Measurements from ENCODE around the gene HSPE1. TPM values are rescaled to one million over a fixed set of nuclear protein-coding genes. Genes with fewer than 3 reads are reported as not detected.
"Not testable (repeated sequence)": the region's sequence is repeated elsewhere in the genome, so short reads cannot be mapped to it uniquely, and the experiment has no call there.

Gene HSPE1
- polyA plus RNA-seq, 1 donor from 2014 or later = 149 TPM

DNA sequence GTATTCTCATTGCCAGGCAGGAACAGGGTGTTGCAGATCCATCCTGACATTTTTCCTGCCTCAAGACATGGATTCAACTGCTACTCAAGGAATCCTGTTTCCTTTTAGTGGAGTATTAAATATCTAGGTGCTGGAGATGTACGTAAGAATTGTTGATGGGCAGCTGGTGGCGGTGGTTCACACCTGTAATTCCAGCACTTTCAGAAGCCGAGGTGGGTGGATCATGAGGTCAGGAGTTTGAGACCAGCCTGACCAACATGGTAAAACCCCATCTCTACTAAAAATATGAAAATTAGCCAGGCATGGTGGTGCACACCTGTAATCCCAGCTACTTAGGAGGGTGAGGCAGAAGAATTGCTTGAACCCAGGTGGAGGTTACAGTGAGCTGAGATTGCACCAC lies 15.9 kb upstream of the HSPE1 start:
- not testable (repeated sequence) for H3K4me1 Mint-ChIP-seq, H3K9me3 Mint-ChIP-seq, H3K27ac Mint-ChIP-seq, H3K27me3 Mint-ChIP-seq
- peak overlapping the region in 1 of 4 donors; percentile 39 for H3K4me3 Mint-ChIP-seq
- H3K36me3 Mint-ChIP-seq = peaks cover 15% of the 10 kb centered on the region

DNA sequence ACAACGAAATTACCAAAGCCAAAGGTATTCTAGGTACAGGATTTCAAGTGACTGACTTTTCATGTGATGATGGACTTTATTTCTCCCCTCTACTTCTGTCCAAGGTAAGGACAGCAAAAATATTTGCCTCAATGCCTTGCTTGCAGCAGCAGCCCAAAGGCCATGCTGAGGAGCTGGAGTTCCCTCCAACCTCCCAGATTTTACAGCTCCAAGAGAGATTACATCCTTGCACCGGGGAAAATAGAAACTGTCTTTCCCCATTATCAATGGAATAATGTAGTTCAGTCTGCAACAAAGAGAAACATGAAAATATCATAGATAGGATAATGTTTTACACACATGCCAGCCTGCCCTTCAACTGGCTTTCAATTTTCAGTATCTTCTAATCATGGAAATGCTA lies 14.0 kb upstream of the HSPE1 start:
- H3K27ac Mint-ChIP-seq = no peak overlapping the region

DNA sequence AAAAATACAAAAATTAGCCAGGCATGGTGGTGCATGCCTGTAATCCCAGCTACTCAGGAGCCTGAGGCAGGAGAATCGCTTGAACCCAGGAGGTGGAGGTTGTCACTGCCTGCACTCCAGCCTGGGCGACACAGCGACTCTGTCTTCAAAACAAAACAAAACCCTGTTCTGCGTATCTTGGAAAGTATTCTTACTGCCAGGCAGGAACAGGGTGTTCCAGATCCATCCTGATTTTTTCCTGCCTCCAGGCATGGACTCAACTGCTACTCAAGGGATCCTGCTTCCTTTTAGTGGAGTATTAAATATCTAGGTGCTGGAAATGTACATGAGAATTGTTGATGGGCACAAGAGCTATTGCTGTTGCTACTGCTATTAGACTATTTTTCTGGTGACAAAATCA lies 12.8 kb upstream of the HSPE1 start:
- H3K27me3 Mint-ChIP-seq = no peaks in the 10 kb centered on the region
- H3K36me3 Mint-ChIP-seq = peaks cover 14% of the 10 kb centered on the region

More for the DNA sequence above, 14.0 kb upstream of the HSPE1 start:
- Mint-ChIP-seq H3K4me1 (peaks cover 0 to 1% (median 0%) of the 10 kb centered on the region in 3 donors), H3K9me3 (peaks cover 0 to 7% (median 0%) of the 10 kb centered on the region in 3 donors), H3K4me3 (no peak overlapping the region), H3K27me3 (no peaks in the 10 kb centered on the region), H3K36me3 (peaks cover 11% of the 10 kb centered on the region)

GRCh38 chr2:197495433-197496134 lies 4.6 kb upstream of the HSPE1 start:
- Mint-ChIP-seq H3K4me1 (peaks cover 25 to 31% (median 26%) of the 10 kb centered on the region in 3 donors), H3K27me3 (no peaks in the 10 kb centered on the region), H3K4me3 (peak overlapping the region in 1 of 4 donors; percentile 99), H3K27ac (peak overlapping the region in 1 of 3 donors; percentile 98), H3K36me3 (peaks cover 6% of the 10 kb centered on the region), H3K9me3 (no peaks in the 10 kb centered on the region)

More for the DNA sequence above, 12.8 kb upstream of the HSPE1 start:
- H3K4me1 Mint-ChIP-seq = peaks cover 0 to 1% (median 0%) of the 10 kb centered on the region in 3 donors
- H3K27ac Mint-ChIP-seq = peak overlapping the region in 1 of 3 donors; percentile 67
- no peak overlapping the region for H3K4me3 Mint-ChIP-seq
- peaks cover 0 to 7% (median 0%) of the 10 kb centered on the region in 3 donors for H3K9me3 Mint-ChIP-seq

- peaks cover 3% of the 10 kb centered on the region for H3K36me3 Mint-ChIP-seq
- H3K4me1 Mint-ChIP-seq = peaks cover 31 to 38% (median 33%) of the 10 kb centered on the region in 3 donors
Measured at GRCh38 chr2:197496695-197497094, 3.5 kb upstream of the HSPE1 start.

GRCh38 chr2:197497326-197497725 lies 2.9 kb upstream of the HSPE1 start:
- Mint-ChIP-seq H3K27ac (peak overlapping the region in 2 of 3 donors; percentile 97 to 98), H3K4me1 (peaks cover 37 to 43% (median 39%) of the 10 kb centered on the region in 3 donors), H3K9me3 (no peaks in the 10 kb centered on the region), H3K27me3 (no peaks in the 10 kb centered on the region), H3K4me3 (peak overlapping the region in 3 of 4 donors; percentile 98 to 99 (median 99)), H3K36me3 (peaks cover 6% of the 10 kb centered on the region)

More at GRCh38 chr2:197496695-197497094, 3.5 kb upstream of the HSPE1 start:
- H3K27ac Mint-ChIP-seq = peak overlapping the region in 1 of 3 donors; percentile 98
- no peaks in the 10 kb centered on the region for H3K9me3 Mint-ChIP-seq
- peak overlapping the region in 3 of 4 donors; percentile 24 to 99 (median 78) for H3K4me3 Mint-ChIP-seq
- no peaks in the 10 kb centered on the region for H3K27me3 Mint-ChIP-seq

DNA sequence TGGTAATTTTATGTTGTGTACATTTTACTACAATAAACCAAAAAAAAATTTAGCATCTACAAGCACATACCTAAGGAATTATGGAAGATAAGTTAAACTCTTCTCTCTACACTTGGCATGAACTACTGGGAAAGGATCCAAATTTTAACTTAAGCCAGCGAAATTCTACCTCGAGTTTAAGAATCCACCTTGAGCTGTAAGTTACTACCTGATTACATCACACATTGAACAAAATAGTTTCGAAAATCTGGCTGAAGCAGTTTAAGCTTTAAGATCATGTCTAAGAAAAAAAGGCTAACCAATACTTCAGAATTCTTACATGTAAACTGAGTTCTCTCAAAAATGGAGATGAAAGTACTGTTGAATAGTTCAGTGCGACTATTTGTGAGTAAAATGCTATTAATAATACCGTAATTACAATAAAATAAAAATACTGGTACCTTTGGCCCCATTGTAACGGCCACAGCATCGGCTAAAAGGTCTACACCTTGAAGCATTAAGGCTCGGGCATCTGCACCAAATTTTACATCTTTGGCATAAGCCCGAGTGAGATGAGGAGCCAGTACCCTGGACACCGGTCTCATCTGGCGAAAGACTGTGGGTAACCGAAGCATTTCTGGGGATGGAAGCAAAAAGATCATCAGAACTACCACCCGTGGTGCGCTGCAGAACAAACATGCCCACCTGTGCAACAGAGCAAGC lies 1.8 kb upstream of the HSPE1 start:
- Mint-ChIP-seq H3K36me3 (peaks cover 6% of the 10 kb centered on the region), H3K27me3 (no peaks in the 10 kb centered on the region), H3K27ac (peak overlapping the region; percentile 97 to 98 (median 98)), H3K4me3 (peak overlapping the region; percentile 97 to 99 (median 98)), H3K4me1 (peaks cover 41 to 46% (median 44%) of the 10 kb centered on the region in 3 donors), H3K9me3 (no peaks in the 10 kb centered on the region)

- peaks cover 5% of the 10 kb centered on the region for H3K36me3 Mint-ChIP-seq
- no peaks in the 10 kb centered on the region for H3K27me3 Mint-ChIP-seq
- peak overlapping the region; percentile 97 to 98 (median 98) for H3K27ac Mint-ChIP-seq
- peak overlapping the region; percentile 97 to 99 (median 98) for H3K4me3 Mint-ChIP-seq
- H3K4me1 Mint-ChIP-seq = peaks cover 41 to 46% (median 44%) of the 10 kb centered on the region in 3 donors
- H3K9me3 Mint-ChIP-seq = no peaks in the 10 kb centered on the region
Measured at GRCh38 chr2:197498937-197499593, 1.1 kb upstream of the HSPE1 start.

GRCh38 chr2:197500503-197501131 lies 438 bp downstream of the HSPE1 start:
- no peaks in the 10 kb centered on the region for H3K27me3 Mint-ChIP-seq
- H3K4me1 Mint-ChIP-seq = peaks cover 41 to 43% (median 42%) of the 10 kb centered on the region in 3 donors
- H3K4me3 Mint-ChIP-seq = peak overlapping the region; percentile 97 to 99 (median 98)
- peaks cover 5% of the 10 kb centered on the region for H3K36me3 Mint-ChIP-seq
- H3K27ac Mint-ChIP-seq = peak overlapping the region; percentile 92 to 98 (median 98)
- no peaks in the 10 kb centered on the region for H3K9me3 Mint-ChIP-seq

DNA sequence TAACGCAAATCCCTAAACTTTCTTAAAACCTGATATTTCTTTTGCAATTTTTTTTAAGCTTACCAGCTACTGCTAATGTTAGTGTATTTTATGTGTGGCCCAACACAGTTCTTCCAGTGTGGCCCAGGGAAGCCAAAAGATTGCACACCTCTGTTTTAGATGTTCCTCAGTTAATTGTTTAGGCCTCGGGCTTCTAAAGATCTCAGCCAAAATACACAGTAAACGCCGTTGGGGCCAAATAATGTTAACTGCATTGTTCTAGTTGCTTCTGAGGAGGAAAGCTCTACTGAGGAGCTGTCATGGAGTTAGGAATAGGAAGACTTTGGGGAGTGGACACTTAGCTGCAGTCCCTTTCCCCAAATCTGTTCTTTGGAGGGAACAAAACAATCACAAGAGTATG lies 2.0 kb downstream of the HSPE1 start:
- Mint-ChIP-seq H3K9me3 (no peaks in the 10 kb centered on the region), H3K36me3 (peaks cover 5% of the 10 kb centered on the region), H3K27ac (peak overlapping the region; percentile 81 to 98 (median 98)), H3K4me3 (peak overlapping the region; percentile 97 to 99 (median 98)), H3K4me1 (peaks cover 27 to 31% (median 31%) of the 10 kb centered on the region in 3 donors), H3K27me3 (no peaks in the 10 kb centered on the region)

- Mint-ChIP-seq H3K4me1 (peaks cover 22 to 27% (median 26%) of the 10 kb centered on the region in 3 donors), H3K27ac (peak overlapping the region; percentile 81 to 98 (median 98)), H3K36me3 (peaks cover 5% of the 10 kb centered on the region), H3K9me3 (no peaks in the 10 kb centered on the region), H3K4me3 (peak overlapping the region in 3 of 4 donors; percentile 98 to 99 (median 99)), H3K27me3 (no peaks in the 10 kb centered on the region)
Measured at GRCh38 chr2:197502685-197503084, 2.5 kb downstream of the HSPE1 start.

- H3K36me3 Mint-ChIP-seq = peaks cover 5% of the 10 kb centered on the region
- H3K4me1 Mint-ChIP-seq = peaks cover 16 to 24% (median 19%) of the 10 kb centered on the region in 3 donors
- H3K27ac Mint-ChIP-seq = peak overlapping the region in 1 of 3 donors; percentile 35
- no peaks in the 10 kb centered on the region for H3K27me3 Mint-ChIP-seq
- H3K9me3 Mint-ChIP-seq = no peaks in the 10 kb centered on the region
- H3K4me3 Mint-ChIP-seq = peak overlapping the region in 1 of 4 donors; percentile 17
Measured at GRCh38 chr2:197504000-197504399, 3.8 kb downstream of the HSPE1 start.

GRCh38 chr2:197504512-197504911 lies 4.3 kb downstream of the HSPE1 start:
- Mint-ChIP-seq H3K27me3 (no peaks in the 10 kb centered on the region), H3K4me1 (peaks cover 16 to 24% (median 19%) of the 10 kb centered on the region in 3 donors), H3K4me3 (no peak overlapping the region), H3K36me3 (peaks cover 5% of the 10 kb centered on the region), H3K27ac (peak overlapping the region in 2 of 3 donors; percentile 27 to 35), H3K9me3 (no peaks in the 10 kb centered on the region)

GRCh38 chr2:197506658-197507057 lies 6.5 kb downstream of the HSPE1 start:
- Mint-ChIP-seq H3K9me3 (no peaks in the 10 kb centered on the region), H3K4me1 (peaks cover 8 to 16% (median 15%) of the 10 kb centered on the region in 3 donors), H3K27me3 (no peaks in the 10 kb centered on the region), H3K27ac (no peak overlapping the region), H3K4me3 (peak overlapping the region in 1 of 4 donors; percentile 29), H3K36me3 (peaks cover 5% of the 10 kb centered on the region)

Measured in IgD-negative memory B cell (primary cell).